ENCODE data around the gene LDB2.

The LDB2 gene

GRCh38 chr4:16884673-16885460 lies 13.6 kb downstream of the LDB2 start:
- TF ChIP-seq FOXM1 (IDR thresholded peaks at IDR 0.05; ENCODE audit: borderline replicate concordance) (no peak), BHLHE40 (IDR thresholded peaks at IDR 0.05; ENCODE audit: borderline replicate concordance) (no peak), SUZ12 (IDR thresholded peaks at IDR 0.05) (no peak)
- ChIA-PET CTCF (no interaction called here), POLR2A (no interaction called here)
- no peak for DNase-seq (ENCODE audit: extremely low spot score)

GRCh38 chr4:16883806-16884205 lies 14.6 kb downstream of the LDB2 start:
- ChIA-PET POLR2A (no interaction called here), CTCF (no interaction called here)
- no peak for DNase-seq (ENCODE audit: extremely low spot score)
- TF ChIP-seq FOXM1 (IDR thresholded peaks at IDR 0.05; ENCODE audit: borderline replicate concordance) = no peak
- TF ChIP-seq ELF4 (IDR thresholded peaks at IDR 0.05) = no peak
- TF ChIP-seq BHLHE40 (IDR thresholded peaks at IDR 0.05; ENCODE audit: borderline replicate concordance) = no peak
- no peak for TF ChIP-seq FOXA1 (IDR thresholded peaks at IDR 0.05)
- TF ChIP-seq HDGF (IDR thresholded peaks at IDR 0.05; ENCODE audit: borderline replicate concordance) = no peak
- no peak for TF ChIP-seq ZNF384 (IDR thresholded peaks at IDR 0.05)
- TF ChIP-seq CTBP1 (IDR thresholded peaks at IDR 0.05; ENCODE audit: borderline replicate concordance) = no peak
- TF ChIP-seq TARDBP (IDR thresholded peaks at IDR 0.05) = no peak
- no peak for TF ChIP-seq NFRKB (IDR thresholded peaks at IDR 0.05)
- TF ChIP-seq, protein P1, sequence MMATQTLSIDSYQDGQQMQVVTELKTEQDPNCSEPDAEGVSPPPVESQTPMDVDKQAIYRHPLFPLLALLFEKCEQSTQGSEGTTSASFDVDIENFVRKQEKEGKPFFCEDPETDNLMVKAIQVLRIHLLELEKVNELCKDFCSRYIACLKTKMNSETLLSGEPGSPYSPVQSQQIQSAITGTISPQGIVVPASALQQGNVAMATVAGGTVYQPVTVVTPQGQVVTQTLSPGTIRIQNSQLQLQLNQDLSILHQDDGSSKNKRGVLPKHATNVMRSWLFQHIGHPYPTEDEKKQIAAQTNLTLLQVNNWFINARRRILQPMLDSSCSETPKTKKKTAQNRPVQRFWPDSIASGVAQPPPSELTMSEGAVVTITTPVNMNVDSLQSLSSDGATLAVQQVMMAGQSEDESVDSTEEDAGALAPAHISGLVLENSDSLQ (IDR thresholded peaks at IDR 0.05) = no peak

DNA sequence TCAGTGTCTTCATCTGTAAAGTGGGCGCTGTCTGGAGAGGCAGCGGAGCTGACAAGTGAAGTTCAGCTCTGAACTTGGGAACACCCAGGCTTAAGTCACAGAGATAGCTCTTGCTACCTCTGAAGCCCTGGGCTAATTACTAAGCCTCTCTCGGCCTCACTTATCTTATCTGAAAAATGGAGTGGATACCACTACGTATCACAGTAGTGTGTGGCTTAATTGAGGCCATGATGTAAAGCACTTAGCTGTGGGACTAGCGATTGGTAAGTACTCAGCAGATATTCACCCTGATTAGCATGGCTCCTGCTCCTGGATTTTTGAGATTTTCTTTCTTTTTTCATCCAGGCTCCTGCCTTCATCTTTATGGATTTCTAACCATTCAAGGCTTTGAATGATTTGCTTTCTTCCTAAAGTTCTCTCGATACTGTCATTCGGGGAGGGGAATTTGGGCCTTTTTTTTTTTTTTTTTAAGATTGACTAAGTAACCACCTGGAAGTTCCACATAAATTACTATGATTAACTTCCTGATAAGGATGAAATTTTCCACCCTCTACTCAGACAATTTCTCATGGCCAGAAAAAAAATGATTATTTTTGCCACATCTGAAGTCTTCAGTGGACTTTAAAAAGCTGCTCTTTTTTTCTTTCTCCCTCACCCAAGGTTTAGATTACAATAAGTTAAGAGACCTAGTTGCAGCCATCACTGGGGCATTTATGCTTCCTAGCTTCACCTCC lies 17.1 kb downstream of the LDB2 start:
- ChIA-PET CTCF (no interaction called here), POLR2A (no interaction called here)
- DNase-seq (ENCODE audit: extremely low spot score) = no peak
- TF ChIP-seq HDGF (IDR thresholded peaks at IDR 0.05; ENCODE audit: borderline replicate concordance) = no peak
- TF ChIP-seq TARDBP (IDR thresholded peaks at IDR 0.05) = no peak
- no peak for TF ChIP-seq NFRKB (IDR thresholded peaks at IDR 0.05)
- TF ChIP-seq ELF4 (IDR thresholded peaks at IDR 0.05) = no peak
- TF ChIP-seq, protein P1 (IDR thresholded peaks at IDR 0.05) = no peak
- no peak for TF ChIP-seq FOXK2 (IDR thresholded peaks at IDR 0.05)
- TF ChIP-seq ZNF384 (IDR thresholded peaks at IDR 0.05) = no peak
- no peak for TF ChIP-seq SP1 (IDR thresholded peaks at IDR 0.05)

- DNase-seq (ENCODE audit: extremely low spot score) = no peak
- ChIA-PET POLR2A (no interaction called here), CTCF (interaction anchor here (0.9 kb wide), 1 partner anchor 41 kb away, joined by 3 read pairs; no protein-coding TSS in a partner anchor)
- TF ChIP-seq CTBP1 (IDR thresholded peaks at IDR 0.05; ENCODE audit: borderline replicate concordance) (no peak), ZNF384 (IDR thresholded peaks at IDR 0.05) (no peak), ELF4 (IDR thresholded peaks at IDR 0.05) (no peak), HDGF (IDR thresholded peaks at IDR 0.05; ENCODE audit: borderline replicate concordance) (no peak), NFRKB (IDR thresholded peaks at IDR 0.05) (no peak), L3MBTL2 (conservative IDR thresholded peaks at IDR 0.05) (no peak), FOXK2 (IDR thresholded peaks at IDR 0.05) (no peak), ARNT (IDR thresholded peaks at IDR 0.05) (no peak)
Measured at GRCh38 chr4:16875487-16875886, 23.0 kb downstream of the LDB2 start.

DNA sequence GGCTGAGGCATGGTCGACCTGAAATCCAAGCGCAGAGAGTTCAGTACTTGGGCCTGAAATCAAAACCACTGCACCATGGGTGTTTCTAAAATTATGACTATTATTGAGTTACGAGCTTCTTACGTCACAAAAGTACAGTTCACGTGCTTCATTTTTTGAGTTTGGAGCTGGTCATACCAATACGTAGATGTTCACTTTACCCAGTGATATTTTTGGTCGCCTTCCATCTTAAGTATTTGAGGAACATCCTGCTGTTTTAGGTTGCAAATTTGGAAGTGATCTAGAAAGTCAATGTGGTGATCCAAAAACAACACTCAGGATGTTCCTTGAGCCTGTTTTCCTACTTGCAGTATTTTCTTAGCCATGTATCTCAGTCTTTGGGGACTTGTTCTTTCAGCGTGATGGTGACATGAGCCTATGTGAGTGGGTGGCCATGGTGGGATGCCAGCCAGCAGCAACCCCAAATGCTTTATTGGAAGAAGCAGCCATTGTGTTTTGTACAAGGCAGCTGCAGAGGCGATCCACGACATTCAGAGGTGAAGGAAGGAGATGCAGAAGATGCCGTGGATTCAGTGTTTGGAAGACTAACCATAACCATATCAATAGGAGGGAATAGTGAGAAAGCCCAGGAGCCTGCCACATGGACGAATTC lies 28.7 kb downstream of the LDB2 start:
- no peak for DNase-seq (ENCODE audit: extremely low spot score)
- POLR2A ChIA-PET = no interaction called here
- CTCF ChIA-PET = interaction anchor here (0.6 kb wide), 1 partner anchor 455 kb away, joined by 3 read pairs; no protein-coding TSS in a partner anchor
- TF ChIP-seq TARDBP (IDR thresholded peaks at IDR 0.05) (no peak), SUZ12 (IDR thresholded peaks at IDR 0.05) (no peak), BHLHE40 (IDR thresholded peaks at IDR 0.05; ENCODE audit: borderline replicate concordance) (no peak), FOXM1 (IDR thresholded peaks at IDR 0.05; ENCODE audit: borderline replicate concordance) (no peak), FOXA1 (IDR thresholded peaks at IDR 0.05) (no peak), CTBP1 (IDR thresholded peaks at IDR 0.05; ENCODE audit: borderline replicate concordance) (no peak), ARNT (IDR thresholded peaks at IDR 0.05) (no peak), L3MBTL2 (conservative IDR thresholded peaks at IDR 0.05) (no peak), ELF4 (IDR thresholded peaks at IDR 0.05) (no peak), FOXK2 (IDR thresholded peaks at IDR 0.05) (no peak), NFRKB (IDR thresholded peaks at IDR 0.05) (no peak), ZNF384 (IDR thresholded peaks at IDR 0.05) (no peak), HDGF (IDR thresholded peaks at IDR 0.05; ENCODE audit: borderline replicate concordance) (no peak), LEF1 (IDR thresholded peaks at IDR 0.05; ENCODE audit: borderline replicate concordance) (no peak), SP1 (IDR thresholded peaks at IDR 0.05) (no peak)
- TF ChIP-seq, protein P1 (IDR thresholded peaks at IDR 0.05) = no peak

GRCh38 chr4:16868674-16869073 lies 29.8 kb downstream of the LDB2 start:
- CTCF ChIA-PET = no interaction called here
- POLR2A ChIA-PET = no interaction called here

More at GRCh38 chr4:16868674-16869073, 29.8 kb downstream of the LDB2 start:
- TF ChIP-seq ELF4 (IDR thresholded peaks at IDR 0.05) (no peak), CTBP1 (IDR thresholded peaks at IDR 0.05; ENCODE audit: borderline replicate concordance) (no peak), ARNT (IDR thresholded peaks at IDR 0.05) (no peak), NFRKB (IDR thresholded peaks at IDR 0.05) (no peak), FOXM1 (IDR thresholded peaks at IDR 0.05; ENCODE audit: borderline replicate concordance) (no peak), FOXK2 (IDR thresholded peaks at IDR 0.05) (no peak), SUZ12 (IDR thresholded peaks at IDR 0.05) (no peak), HDGF (IDR thresholded peaks at IDR 0.05; ENCODE audit: borderline replicate concordance) (no peak), L3MBTL2 (conservative IDR thresholded peaks at IDR 0.05) (no peak), SP1 (IDR thresholded peaks at IDR 0.05) (no peak), TARDBP (IDR thresholded peaks at IDR 0.05) (no peak), LEF1 (IDR thresholded peaks at IDR 0.05; ENCODE audit: borderline replicate concordance) (no peak), BHLHE40 (IDR thresholded peaks at IDR 0.05; ENCODE audit: borderline replicate concordance) (no peak), ZNF384 (IDR thresholded peaks at IDR 0.05) (no peak), FOXA1 (IDR thresholded peaks at IDR 0.05) (no peak)
- TF ChIP-seq, protein P1 (IDR thresholded peaks at IDR 0.05) = no peak
- no peak for DNase-seq (ENCODE audit: extremely low spot score)
